GM12801 (cell line): ENCODE data around the gene MTA2.

Source experiments
- TF ChIP-seq, protein P1 (sequence below): IDR thresholded peaks from one replicate; pipeline ENCODE4 v1.5.1; 2011; ENCODE audit warnings: control low read depth; ENCODE audit not compliant: insufficient read length; ENCODE audit errors: extremely low read depth

The MTA2 gene

DNA sequence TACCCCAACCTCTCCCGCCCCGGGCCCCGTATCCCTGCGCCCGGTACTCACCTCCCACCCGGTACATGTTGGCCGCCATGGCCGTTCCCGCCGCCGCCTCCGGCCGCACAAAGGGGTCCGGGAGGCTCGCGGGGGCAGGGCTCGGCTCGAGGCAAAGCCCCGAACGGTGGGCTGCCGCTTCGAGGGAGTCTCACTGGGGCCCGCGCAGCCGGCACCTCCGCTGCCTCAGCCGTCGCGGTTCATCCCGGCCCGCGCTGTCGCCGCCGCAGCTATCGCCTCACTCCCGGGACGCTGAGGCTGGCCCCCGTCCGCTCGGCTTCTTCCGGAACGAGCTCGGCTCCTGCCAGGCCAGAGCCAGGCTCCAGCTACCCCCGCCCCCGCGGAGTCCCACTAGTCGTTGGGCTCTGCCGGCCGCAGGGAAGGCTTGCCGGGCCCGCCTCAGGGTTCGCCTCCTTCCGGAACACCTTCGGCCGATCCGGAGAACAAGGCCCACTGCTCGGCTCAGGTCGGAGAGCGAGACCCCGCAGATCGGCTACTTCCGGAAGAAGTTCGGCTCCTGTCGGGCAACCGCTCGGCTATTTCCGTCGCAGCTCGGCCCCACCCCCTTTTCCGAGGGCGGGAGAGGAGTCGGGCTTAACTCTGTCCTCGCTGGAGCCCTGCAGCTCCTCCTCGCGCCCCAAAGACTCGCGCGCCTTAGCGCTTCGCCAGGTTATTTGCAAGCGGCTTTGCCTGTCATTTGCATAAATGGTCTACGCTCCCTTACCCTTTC lies at the start of gene MTA2:
Gene MTA2, minus strand, starts transcription at position 494 of the 769 bp plus-strand sequence. Its CDS starts 415 bp downstream, at position 79.
- TF ChIP-seq, protein P1, sequence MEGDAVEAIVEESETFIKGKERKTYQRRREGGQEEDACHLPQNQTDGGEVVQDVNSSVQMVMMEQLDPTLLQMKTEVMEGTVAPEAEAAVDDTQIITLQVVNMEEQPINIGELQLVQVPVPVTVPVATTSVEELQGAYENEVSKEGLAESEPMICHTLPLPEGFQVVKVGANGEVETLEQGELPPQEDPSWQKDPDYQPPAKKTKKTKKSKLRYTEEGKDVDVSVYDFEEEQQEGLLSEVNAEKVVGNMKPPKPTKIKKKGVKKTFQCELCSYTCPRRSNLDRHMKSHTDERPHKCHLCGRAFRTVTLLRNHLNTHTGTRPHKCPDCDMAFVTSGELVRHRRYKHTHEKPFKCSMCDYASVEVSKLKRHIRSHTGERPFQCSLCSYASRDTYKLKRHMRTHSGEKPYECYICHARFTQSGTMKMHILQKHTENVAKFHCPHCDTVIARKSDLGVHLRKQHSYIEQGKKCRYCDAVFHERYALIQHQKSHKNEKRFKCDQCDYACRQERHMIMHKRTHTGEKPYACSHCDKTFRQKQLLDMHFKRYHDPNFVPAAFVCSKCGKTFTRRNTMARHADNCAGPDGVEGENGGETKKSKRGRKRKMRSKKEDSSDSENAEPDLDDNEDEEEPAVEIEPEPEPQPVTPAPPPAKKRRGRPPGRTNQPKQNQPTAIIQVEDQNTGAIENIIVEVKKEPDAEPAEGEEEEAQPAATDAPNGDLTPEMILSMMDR = no peak

DNA sequence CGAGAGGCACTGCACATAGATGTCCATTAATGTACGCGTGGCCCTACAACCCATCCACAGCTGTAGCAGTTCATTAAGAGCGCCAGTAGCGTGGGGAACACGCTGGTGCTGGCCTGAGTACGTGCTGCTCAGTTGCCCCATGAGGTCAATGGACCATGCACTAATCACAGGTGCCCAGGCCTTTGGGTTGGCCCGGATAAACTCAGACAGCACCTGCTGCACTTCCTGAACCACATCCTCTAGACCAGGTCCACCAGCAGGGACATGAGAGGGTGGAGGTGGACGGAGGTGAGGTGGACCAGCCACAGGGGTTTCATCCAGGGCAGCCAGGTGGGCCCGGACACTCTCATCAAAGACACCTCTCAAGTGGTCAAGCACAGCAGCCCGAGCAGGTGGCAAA lies 47.8 kb upstream of the MTA2 start:
- TF ChIP-seq, protein P1 = no peak

DNA sequence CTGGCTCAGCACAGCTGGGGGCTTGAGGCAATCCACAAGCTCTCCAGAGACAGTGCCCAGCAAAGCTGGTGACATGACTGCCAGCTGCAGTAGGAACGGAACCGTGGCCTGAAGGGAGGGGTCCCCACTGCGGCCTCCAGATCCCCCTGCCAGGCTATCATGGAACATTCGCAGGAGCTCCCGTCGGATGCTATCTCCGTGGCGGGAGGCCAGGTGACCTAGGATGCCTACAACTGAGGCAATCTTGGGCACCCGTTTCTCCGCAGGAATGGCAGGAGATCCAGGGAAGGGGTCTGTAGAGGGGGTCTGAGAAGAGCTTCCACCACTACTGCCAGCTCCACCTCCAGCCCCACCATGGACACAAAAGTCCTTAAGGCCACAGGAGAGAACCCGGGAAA lies 47.3 kb upstream of the MTA2 start:
- TF ChIP-seq, protein P1 = no peak

DNA sequence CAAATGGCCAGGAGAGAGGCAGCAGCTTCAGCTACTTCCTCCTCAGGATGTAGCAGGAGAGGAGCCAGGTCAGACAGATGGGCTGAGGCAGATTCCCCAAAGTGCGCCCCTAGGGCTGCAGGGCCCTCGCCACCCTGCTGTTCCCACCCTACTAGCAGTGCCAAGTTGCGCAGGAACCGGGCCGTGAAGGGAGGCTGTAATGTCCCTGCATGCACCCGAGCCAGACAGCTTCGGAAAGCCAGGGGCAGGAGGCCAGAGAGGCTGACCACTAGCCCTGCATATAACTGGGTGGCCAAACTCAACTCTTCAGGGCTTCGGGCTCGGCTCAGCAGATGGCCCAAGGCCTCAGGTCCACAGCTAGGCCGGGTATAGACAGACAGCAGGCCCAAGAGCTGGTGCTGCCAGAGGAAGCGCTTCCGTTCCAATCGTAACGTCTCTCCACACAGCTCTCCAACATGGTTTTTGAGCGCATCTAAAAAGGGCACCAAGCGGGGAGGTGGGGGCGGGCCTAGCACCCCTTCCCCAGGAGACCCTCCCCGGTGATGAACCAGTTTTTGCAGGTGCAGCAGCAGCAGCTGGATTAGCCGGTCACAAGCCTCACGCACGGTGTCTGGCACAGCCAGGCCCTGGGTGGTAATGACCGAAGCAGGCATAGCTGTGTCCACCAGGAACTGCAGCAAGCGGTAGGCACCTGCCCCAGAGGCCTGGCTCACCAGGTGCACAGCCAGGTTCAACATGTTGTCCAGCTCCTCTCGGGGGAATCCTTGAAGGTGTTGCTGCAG lies 46.7 kb upstream of the MTA2 start:
- TF ChIP-seq, protein P1 = no peak

DNA sequence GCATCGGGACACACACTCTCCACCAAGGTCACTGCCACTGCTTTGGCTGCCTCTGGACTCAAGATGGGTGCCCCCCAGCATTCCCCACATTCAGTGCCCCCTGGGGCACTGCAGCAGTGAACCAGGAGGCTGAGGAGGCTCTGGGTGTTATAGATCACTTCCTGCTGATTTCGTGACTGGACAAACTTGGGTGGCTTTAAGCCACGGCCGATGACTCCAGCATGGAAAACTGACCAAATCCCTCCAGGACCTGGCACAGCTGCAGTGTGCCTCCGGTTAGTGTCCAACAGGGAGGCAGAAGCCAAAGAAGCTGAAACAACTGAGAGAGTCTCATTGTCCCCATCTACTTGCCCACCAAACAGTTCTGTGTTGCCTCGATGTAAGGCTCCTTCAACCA lies 45.9 kb upstream of the MTA2 start:
- TF ChIP-seq, protein P1 = no peak

DNA sequence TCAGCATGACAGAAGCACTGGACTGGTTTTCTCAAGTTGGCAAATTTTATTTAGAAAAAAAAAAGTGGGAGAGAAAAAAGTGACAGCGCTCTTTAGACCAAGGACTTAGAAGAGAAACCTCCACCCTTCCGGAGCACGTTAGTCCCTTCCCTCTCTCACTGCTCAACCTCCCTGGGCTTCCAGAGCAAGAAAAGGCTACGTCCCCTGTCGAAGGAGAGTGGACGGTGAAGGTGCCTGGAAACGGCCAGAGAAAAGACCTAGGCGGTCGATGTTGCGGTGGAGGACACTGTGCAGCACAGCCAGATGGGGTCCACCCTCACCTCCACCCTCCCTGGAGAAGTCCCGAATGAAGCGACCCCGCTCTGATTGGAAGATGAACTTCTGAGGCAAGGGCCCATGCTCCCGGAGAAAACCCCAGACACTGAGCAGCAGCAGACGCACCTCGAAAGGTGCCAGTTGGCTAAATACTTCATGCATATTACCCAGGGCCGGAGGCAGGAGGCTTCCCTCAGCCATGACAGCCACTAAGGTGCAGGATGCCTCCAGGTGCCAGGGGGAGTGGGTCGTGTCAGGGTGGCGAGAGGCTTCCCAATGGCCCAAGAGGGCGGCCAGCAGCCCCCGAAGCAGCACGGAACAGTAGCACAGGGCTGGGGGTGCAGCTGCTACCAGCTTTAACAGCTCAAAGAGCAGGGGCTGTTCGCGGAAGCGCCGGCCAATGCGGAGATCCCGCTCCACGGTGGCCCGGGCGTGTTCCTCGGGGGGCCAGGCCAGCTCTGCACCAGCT lies 45.4 kb upstream of the MTA2 start:
- TF ChIP-seq, protein P1 = no peak
